Measurements from ENCODE around the gene TRAF2. TPM values are rescaled to one million over a fixed set of nuclear protein-coding genes. Genes with fewer than 3 reads are reported as not detected.
A peak's percentile ranks its signal among the peaks of the same experiment; 100 is the strongest.

Gene TRAF2
- polyA plus RNA-seq, 3 donors: 1.6 to 6.1 (median 2.0) TPM

GRCh38 chr9:136942881-136943230 lies 56.5 kb downstream of the TRAF2 start:
- H3K4me3 Mint-ChIP-seq: peak overlapping the region in 1 of 2 donors; percentile 65
- peaks cover 49% of the 10 kb centered on the region for H4K20me1 ChIP-seq (ENCODE audit: insufficient read depth, low read length)
- no peak overlapping the region for H3K27ac Mint-ChIP-seq

GRCh38 chr9:136943291-136944211 lies 57.2 kb downstream of the TRAF2 start:
- Mint-ChIP-seq H3K27me3 (ENCODE audit: low read depth in 3 of 3) (peaks cover 0 to 6% (median 4%) of the 10 kb centered on the region in 3 donors), H3K36me3 (peaks cover 26 to 44% of the 10 kb centered on the region in 2 donors)

More at GRCh38 chr9:136942881-136943230, 56.5 kb downstream of the TRAF2 start:
- H3K4me1 Mint-ChIP-seq: peaks cover 16% of the 10 kb centered on the region
- peaks cover 0 to 6% (median 4%) of the 10 kb centered on the region in 3 donors for H3K27me3 Mint-ChIP-seq (ENCODE audit: low read depth in 3 of 3)
- Histone ChIP-seq H3K9me3 (replicated peaks in 1 of 2; ENCODE audit: control insufficient read depth in 1 of 2, insufficient read depth in 1 of 2, low read length in 2 of 2) (no peaks in the 10 kb centered on the region), H3K27me3 (ENCODE audit: control insufficient read depth in 2 of 2, insufficient read depth in 2 of 2, low read length in 2 of 2) (no peaks in the 10 kb centered on the region), H3K36me3 (replicated peaks in 1 of 2; ENCODE audit: control insufficient read depth in 1 of 2, insufficient read depth in 2 of 2, low read length in 2 of 2) (peaks cover 39 to 44% of the 10 kb centered on the region in 2 donors), H2AFZ (ENCODE audit: insufficient read depth, low read depth, low read length, poor library complexity, severe bottlenecking) (no peak overlapping the region), H3K79me2 (ENCODE audit: insufficient read depth, low read length) (peaks cover 20% of the 10 kb centered on the region), H3K27ac (ENCODE audit: low read depth in 1 of 2, low read length in 2 of 2) (peak overlapping the region in 1 of 2 donors; percentile 80), H3K9ac (ENCODE audit: insufficient read depth, low read length, poor library complexity, severe bottlenecking) (no peak overlapping the region), H3K4me1 (ENCODE audit: control insufficient read depth in 1 of 2, insufficient read depth in 2 of 2, low read length in 2 of 2) (peaks cover 12 to 21% of the 10 kb centered on the region in 2 donors), H3K4me2 (replicated peaks; ENCODE audit: extremely low read depth, low read length, poor library complexity, severe bottlenecking) (peak overlapping the region; percentile 93), H3K4me3 (replicated peaks in 1 of 3; ENCODE audit: low read depth in 2 of 3, low read length in 3 of 3) (peak overlapping the region in 1 of 3 experiments; percentile 79)
- 97% methylated on average over 14 of the region's 16 CpGs for WGBS (ENCODE audit: insufficient coverage)
- no peak for DNase-seq
- peaks cover 26 to 44% of the 10 kb centered on the region in 2 donors for H3K36me3 Mint-ChIP-seq
- H3K9me3 Mint-ChIP-seq: peaks cover 0 to 2% (median 0%) of the 10 kb centered on the region in 7 donors
- TF ChIP-seq, protein P1, sequence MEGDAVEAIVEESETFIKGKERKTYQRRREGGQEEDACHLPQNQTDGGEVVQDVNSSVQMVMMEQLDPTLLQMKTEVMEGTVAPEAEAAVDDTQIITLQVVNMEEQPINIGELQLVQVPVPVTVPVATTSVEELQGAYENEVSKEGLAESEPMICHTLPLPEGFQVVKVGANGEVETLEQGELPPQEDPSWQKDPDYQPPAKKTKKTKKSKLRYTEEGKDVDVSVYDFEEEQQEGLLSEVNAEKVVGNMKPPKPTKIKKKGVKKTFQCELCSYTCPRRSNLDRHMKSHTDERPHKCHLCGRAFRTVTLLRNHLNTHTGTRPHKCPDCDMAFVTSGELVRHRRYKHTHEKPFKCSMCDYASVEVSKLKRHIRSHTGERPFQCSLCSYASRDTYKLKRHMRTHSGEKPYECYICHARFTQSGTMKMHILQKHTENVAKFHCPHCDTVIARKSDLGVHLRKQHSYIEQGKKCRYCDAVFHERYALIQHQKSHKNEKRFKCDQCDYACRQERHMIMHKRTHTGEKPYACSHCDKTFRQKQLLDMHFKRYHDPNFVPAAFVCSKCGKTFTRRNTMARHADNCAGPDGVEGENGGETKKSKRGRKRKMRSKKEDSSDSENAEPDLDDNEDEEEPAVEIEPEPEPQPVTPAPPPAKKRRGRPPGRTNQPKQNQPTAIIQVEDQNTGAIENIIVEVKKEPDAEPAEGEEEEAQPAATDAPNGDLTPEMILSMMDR (IDR thresholded peaks at IDR 0.05): no peak
- intact Hi-C loops (cut with micrococcal nuclease): loop anchor here (10.0 kb wide), 3 partner anchors 92 to 138 kb away; partner anchors contain the start of genes AJM1 (in 1 of the 2), FUT7 (in 1 of the 2), PHPT1 (in 1 of the 2) and RABL6 (in 1 of the 2)

More at GRCh38 chr9:136943291-136944211, 57.2 kb downstream of the TRAF2 start:
- peak overlapping the region; percentile 80 for H3K9ac ChIP-seq (ENCODE audit: insufficient read depth, low read length, poor library complexity, severe bottlenecking)
- peak overlapping the region; percentile 43 for H2AFZ ChIP-seq (ENCODE audit: insufficient read depth, low read depth, low read length, poor library complexity, severe bottlenecking)
- TF ChIP-seq, protein P1 (IDR thresholded peaks at IDR 0.05): no peak
- peaks cover 20% of the 10 kb centered on the region for H3K79me2 ChIP-seq (ENCODE audit: insufficient read depth, low read length)
- H3K27ac ChIP-seq (ENCODE audit: low read depth in 1 of 2, low read length in 2 of 2): peak overlapping the region; percentile 47 to 80
- H3K27ac Mint-ChIP-seq: peak overlapping the region in 6 of 7 donors; percentile 30 to 66 (median 54)
- peak overlapping the region; percentile 93 for H3K4me2 ChIP-seq (replicated peaks; ENCODE audit: extremely low read depth, low read length, poor library complexity, severe bottlenecking)
- H4K20me1 ChIP-seq (ENCODE audit: insufficient read depth, low read length): peaks cover 49% of the 10 kb centered on the region
- peak overlapping the region; percentile 73 to 83 for H3K4me3 Mint-ChIP-seq
- peak overlapping the region; percentile 79 to 86 (median 79) for H3K4me3 ChIP-seq (replicated peaks in 1 of 3; ENCODE audit: low read depth in 2 of 3, low read length in 3 of 3)
- peak in 1 of 3 donors; percentile 5 for DNase-seq
- H3K4me1 Mint-ChIP-seq: peaks cover 17% of the 10 kb centered on the region
- 29% methylated on average over 56 of the region's 61 CpGs for WGBS (ENCODE audit: insufficient coverage)
- peaks cover 12 to 25% of the 10 kb centered on the region in 2 donors for H3K4me1 ChIP-seq (ENCODE audit: control insufficient read depth in 1 of 2, insufficient read depth in 2 of 2, low read length in 2 of 2)
- peaks cover 39 to 42% of the 10 kb centered on the region in 2 donors for H3K36me3 ChIP-seq (replicated peaks in 1 of 2; ENCODE audit: control insufficient read depth in 1 of 2, insufficient read depth in 2 of 2, low read length in 2 of 2)
- peaks cover 0 to 2% (median 0%) of the 10 kb centered on the region in 7 donors for H3K9me3 Mint-ChIP-seq
- H3K9me3 ChIP-seq (replicated peaks in 1 of 2; ENCODE audit: control insufficient read depth in 1 of 2, insufficient read depth in 1 of 2, low read length in 2 of 2): no peaks in the 10 kb centered on the region
- H3K27me3 ChIP-seq (ENCODE audit: control insufficient read depth in 2 of 2, insufficient read depth in 2 of 2, low read length in 2 of 2): no peaks in the 10 kb centered on the region
- intact Hi-C loops (cut with micrococcal nuclease): loop anchor here (2.0 to 10.0 kb wide), 4 partner anchors 57 to 139 kb away; partner anchors contain the start of genes AJM1 (in 1 of the 2), FUT7 (in 1 of the 2), PHPT1 (in 1 of the 2) and RABL6 (in 1 of the 2)
